NCI-H226 (cell line): ENCODE data around the gene TTL.
"Not testable (repeated sequence)": the region's sequence is repeated elsewhere in the genome, so short reads cannot be mapped to it uniquely, and the experiment has no call there.

Experiments
- DNase-seq: peaks from one replicate; pipeline ENCODE4 v3.0.0-alpha.2; 2015

TTL gene

DNA sequence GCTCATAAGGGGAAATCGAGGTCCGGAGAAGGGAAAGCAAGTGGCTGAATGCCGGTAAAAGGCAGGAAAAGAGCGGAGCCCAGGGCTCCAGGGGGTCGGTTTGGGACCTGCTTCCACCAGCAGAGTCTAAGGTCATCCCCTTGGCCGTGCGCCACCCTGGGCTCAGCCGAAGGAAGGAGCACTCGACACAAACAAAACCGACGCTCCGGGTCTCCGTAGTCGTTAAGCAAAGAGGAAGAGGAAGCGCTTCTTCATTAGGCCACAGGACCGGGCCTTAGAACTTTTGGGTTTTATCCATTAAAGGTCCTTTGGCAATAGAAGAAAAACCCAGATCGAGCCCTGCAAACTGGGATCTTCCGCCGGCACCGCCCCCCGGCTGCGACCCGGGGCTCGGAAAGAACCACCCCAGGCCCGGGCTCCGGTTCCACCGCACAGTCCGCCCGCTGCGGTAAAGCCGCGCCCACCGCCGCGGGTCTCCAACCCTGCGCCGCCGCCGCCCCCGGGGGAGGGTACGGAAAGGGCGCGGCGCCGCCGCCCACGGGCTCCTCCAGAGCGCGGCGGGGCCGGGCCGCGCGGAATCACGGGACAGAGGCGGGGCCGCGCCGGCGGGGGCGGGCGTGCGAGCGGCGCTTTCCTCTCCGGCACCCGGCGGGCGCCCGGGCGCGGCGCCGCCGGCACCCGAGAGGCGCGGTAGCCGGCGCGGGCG is at the start of gene TTL:
TTL (plus strand) TSS at position 629 of the 706 bp plus-strand sequence. CDS start 189 bp downstream, outside the sequence.
- peak; percentile 64 for DNase-seq

DNA sequence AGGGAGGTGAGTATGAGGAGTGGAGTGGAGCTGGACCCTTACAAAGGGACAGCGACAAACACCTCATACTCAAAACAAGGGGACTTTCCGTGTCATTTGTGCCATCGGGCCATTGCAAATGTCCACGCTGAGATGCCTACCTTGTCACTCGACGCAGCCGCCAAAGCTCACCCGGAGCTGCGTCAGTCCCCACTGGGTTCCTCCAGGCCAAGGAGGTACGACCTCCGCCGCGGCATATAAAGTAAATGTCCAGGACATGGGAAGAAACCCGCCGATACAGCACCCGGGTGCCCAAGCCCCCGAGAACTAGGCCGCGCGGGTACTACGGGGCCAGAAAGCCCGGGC is 49.6 kb upstream of the TTL start:
- not testable (repeated sequence) for DNase-seq

DNA sequence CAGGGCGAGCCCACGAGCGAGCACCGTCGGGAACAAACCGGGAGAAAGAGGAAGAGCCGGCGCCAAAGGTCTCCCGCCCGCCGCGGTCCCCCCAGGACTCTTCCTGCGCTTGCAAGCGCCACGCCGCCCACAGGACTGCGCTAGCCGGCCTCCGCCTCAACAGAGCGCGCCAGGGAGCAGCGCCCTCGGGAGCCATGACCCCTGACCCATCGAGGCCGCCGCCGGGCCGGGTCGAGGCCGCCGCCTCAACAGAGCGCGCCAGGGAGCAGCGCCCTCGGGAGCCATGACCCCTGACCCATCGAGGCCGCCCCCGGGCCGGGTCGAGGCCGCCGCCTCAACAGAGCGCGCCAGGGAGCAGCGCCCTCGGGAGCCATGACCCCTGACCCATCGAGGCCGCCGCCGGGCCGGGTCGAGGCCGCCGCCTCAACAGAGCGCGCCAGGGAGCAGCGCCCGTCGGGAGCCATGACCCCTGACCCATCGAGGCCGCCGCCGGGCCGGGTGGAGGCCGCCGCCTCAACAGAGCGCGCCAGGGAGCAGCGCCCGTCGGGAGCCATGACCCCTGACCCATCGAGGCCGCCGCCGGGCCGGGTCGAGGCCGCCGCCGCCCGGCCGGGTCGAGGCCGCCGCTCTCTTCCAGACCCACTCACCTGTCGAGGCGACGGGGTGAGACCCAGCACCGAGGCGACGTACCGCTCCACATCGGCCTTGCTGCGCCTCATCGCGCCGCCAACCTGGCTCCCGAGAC is 49.0 kb upstream of the TTL start:
- DNase-seq, result not testable (repeated sequence)

DNA sequence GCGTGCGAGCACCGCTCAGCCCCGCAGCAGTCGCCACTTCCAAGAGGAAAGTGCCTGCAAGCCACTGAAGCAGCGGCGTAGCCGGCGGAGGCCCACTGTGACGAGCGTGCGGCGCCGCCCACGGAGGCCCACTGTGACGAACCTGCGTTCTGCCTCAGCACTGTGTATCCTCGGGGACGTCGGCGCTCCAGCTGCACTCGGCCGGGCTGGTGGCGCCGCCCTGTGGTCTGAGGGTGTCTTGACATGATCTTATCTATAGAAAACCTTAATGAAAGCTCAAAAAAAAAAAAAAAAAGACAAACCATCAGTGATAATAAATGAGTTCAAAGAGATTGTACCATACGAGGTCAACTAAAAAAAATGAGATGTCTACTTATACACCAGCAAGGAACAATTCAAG is 48.5 kb upstream of the TTL start, which contains the start of gene RGPD8:
RGPD8 (minus strand) TSS at position 166 of the 400 bp plus-strand sequence. CDS start 192 bp downstream, outside the sequence.
- DNase-seq, result peak; percentile 59

DNA sequence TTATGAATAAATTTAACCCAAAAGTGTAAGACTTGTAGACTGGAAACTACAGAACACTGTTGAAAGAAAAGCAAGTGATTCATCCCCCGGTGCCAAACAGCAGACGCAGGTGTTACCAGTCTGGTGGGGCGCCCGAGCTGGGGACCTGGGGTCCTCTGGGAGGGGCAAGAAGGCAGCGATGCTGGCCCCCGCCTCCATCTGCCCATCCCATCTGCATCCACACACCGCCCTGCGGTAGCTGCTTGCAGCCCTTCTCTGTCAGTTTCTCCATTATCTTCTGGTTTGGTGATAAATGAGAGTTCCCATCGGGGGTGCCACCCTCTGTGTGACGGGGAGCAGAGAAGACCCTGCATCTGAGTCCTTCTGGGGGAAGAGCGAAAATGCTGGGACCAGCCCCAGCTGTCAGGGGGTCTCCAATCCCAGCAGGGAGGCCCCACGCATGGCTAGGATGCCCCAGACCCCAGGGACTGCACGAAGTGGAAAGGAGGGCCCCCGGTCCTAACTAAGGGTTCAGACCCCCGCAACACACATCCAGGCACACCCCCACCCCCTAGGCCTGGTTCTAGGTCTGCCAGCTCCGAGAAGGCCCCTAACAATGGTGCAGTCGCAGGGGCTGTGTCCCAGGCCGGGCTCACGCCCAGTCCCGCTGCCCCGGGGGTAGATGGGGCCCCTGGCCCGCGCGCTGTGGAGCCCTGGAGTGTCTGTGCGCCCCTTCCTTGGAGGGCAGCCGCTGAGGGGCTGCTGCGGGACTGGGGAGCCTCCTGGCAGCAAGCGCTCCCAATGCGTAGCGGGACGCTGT is 47.8 kb upstream of the TTL start:
- no peak for DNase-seq

DNA sequence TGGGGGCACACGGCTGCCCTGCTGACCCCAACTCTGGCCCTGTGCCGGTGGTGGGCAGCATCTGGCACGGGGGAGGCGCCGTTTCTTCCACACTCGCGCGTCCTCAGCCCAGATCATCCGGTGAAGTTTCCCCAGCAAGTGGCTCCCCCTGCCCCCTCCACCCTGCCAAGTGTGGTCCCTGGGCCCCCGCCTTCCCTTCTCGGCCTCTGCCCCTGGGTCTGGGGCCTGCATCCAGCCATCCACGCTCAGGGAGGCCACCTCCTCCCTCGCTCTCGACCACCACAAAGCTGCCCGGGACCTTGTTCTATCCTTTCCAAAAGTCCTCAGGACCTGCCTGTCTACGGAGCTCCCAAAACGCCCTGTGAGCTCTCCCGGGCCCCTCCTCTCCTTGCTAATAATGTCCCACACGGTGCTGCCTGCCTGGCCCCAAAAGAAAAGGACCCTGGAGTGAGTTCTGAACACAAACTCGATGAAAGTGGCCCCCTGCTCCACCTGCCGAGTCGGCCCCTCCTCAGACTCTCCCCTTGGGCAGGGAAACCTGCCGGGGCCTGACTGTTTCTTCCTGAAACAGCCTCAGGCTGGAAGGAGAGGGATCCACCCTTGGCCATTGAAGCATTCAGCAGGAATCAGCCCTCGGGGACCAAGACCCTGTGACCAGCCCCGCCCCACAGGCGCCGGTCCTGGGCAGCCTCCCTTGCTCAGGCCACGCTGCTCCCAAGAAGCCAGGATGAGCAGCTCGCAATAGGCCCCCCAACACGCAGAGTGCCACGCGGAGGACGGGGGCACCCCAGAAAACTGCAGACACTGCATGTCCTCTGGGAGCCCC is 46.9 kb upstream of the TTL start:
- DNase-seq, result not testable (repeated sequence)

DNA sequence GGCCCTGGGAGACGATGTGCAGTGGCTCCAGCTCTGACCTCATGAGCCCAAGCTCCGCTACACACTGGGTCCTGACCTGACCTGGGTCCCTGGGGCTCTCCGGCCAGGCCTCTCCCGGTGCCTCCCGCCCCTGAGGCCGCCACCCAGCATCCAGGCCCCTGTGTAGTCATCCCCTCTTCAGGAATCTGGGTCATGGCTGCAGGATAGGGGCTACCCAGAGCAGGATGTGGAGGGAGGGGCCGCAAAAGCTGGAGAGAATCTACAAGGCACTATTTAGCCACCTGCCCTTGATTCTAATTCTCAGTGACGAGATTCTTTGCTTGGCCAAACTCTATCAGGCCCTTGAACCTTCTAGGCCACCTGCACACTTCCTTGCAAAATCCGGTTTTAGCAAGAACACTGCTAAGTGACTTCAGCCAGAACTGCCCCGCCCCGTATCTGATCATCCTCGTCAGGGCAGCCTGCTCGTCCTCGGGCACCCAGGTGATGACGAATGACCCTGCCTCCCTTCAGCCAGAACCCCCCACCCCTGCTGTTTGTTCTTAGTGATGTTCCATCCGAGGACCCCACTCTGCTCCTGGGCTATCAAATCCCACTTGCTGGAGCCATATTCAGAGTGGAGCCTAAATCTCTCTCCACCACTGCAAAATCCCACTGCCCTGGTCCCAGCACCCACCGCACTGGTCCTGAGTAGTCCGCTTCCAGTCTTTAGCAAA is 46.1 kb upstream of the TTL start:
- DNase-seq, result not testable (repeated sequence)

DNA sequence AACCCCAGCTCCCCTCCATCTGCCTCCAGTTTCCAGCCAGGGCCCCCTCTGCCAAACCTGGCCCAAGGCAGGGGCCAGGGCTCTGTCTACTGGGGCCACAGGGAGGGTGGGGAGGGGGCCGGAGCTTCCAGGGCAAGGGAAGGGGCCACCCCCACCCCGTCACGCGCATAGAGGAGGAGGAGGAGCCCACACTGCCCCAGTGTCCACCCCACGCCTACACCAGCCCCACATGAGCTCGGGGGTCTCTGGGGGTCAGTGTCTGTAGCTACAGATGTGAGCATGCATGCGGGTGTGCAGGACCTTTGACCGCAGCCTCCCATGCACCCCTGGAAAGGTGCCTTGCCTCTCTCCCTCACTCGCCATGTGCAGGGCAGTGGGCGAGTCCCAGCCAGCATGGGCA is 45.0 kb upstream of the TTL start:
- DNase-seq, result not testable (repeated sequence)

DNA sequence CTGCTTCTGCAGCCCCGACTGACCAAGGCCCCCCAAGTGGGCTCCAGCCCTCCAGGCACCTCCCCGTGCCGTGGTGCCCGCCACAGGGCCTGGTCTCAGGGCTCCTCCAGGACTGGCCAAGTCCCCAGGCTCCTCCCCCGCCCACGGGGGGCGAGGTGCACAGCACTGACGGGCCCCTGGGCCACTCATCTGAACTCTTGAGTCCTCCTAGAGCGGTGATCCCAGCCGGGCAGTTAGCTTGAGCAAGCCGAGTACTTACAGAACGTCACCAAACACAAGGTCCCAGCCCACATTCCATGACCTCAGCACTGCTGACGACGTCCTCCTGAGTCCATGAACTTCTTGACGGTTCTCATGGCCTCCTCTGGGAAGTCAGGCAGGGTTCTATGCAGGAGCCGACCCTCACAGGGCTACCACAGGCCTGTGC is 44.5 kb upstream of the TTL start:
- DNase-seq, result not testable (repeated sequence)

DNA sequence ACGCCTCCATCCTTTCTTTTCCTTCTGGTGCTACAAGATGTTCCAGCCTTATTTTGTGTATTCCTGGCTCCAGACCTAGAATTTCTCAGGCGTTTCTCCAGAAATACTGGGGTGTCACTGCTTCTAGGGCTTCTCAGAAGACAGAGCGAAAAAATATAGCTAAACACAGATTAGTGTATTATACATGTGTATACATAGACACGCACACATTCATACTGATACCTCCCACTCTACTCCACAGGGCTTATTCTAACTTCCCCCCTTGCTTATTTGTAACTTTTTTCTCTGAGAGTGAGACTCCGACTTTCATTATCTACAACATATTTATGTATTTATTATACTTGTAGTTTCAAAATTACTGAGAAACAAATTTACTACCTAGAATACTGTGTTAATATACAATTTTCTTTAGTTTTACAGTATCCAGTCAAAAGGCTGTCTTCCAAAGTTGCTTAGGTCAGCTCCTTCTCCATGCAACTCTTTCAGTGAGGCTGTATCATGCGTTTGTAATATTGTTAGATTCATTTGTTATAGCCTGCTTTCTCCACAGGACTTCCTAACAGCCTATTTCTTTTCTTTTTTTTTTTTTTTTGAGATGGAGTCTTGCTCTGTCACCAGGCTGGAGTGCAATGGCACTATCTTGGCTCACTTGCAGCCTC is 43.2 kb upstream of the TTL start:
- not testable (repeated sequence) for DNase-seq

DNA sequence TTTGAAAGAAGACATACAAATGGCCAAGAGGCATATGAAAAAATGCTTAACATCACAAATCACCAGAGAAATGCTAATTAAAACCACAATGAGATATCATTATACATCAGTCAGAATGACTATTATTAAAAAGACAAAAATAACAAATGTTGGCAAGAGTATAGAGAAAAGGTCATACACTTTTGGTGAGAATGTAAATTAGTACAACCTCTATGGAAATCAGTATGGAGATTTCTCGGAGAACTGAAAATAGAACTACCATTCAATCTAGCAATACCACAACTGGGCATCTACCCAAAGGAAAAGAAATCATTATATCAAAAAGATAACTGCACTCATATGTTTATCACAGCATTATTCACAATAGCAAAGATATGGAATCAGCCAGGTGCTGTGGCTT is 37.7 kb upstream of the TTL start:
- not testable (repeated sequence) for DNase-seq

DNA sequence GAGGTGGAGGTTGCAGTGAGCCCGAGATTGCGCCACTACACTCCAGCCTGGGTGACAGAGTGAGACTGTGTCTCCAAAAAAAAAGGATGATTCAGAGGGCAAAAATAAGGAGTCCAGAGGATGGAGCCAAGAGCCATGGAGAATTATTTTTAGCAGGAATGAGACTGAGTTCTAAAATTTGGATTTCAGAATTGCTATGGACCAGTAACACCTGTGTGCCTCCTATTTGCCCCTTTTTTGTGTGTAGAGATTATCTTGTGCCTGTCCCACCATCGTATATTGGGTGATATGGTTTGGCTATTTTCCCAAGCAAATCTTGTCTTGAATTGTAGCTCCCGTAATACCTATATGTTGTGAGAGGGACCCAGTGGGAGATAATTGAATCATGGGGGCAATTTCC is 32.1 kb upstream of the TTL start:
- no peak for DNase-seq

DNA sequence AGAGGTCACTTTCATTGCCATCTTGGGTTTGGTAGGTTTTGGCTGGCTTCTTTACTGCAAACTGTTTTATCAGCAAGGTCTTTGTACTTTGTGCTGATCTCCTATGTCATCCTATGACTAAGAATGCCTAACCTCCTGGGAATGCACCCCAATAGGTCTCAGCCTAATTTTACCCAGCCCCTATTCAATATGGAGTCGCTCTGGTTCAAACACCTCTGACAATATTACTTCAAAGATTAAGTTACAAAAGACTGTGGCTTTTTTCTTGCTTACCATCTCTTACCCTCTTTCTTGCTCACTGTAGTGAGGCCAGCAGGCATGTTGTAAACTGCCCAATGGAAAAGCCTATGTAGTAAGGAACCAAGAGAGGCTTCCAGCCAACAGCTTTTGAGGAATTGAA is 30.6 kb upstream of the TTL start:
- no peak for DNase-seq

DNA sequence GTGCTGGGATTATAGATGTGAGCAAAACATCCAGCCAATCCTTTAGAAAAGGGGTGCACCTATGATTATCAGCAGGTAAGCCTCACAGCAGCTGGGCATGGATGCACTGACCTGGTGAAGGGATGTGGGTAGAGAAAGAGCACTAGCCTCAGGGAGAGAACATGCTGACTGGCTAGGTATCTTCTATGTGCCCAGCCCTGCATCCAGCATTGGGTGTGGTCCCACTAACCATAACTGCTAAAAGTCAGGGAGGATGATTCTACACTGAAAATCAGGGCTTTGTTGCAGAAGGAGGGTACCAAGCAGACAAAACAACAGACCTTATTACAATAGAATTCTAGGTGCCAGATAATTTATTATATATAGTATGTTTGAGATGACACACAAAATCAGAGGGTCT is 27.4 kb upstream of the TTL start:
- DNase-seq, result no peak

DNA sequence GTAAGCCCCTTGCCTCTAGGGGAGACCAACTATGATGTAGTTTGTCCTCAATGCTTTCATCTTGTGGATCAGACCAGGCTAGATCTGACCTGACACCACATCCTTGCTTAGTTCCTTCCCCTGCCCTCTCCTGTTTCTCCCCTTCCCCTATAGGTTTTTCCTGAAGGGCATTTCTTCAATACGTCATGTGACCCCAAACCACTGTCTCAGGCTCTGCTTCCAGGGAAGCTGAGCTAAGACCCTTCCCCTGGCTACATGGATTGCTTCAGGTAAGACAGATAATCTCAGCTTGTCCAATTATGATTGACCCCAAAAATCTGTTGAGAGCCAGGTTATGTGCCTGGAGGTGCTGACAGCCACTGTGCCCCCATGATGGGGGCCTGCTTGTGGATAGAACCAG is 22.6 kb upstream of the TTL start:
- no peak for DNase-seq

DNA sequence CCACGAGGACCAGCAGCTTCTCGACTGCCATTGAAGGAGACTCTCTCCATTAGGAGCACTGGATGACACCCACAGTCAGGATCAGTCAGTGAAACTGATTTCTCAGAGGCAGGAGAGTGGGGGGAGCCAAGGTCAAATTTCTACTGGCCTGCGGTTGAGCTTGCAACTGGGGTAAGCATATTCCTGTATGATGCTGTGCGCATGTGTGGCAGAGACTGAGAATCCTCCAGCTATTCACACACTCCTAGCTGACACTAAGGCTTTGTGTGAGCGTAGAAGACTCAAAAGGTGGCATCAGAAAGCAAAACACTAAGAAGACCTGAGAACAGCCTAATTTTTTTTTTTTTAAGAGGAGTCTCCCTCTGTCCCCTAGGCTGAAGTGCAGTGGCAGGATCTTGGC is 19.8 kb upstream of the TTL start:
- no peak for DNase-seq

DNA sequence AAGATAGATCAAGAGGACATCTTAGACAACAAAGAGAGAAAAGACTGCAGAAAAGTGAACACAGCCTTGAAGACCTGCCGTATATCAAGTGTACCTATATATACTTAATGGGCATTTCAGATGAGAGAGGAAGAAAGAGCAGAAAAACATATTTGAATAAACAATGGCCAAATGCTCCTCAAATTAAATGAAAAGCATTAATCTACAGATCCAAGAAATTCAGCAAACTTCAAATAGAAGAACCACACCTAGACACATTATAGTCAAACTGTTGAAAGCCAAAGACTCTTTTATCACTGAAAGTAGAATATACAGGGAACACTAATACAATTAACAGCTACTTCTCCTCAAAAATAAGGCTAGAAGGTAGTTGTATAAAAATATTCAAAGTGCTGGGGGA is 18.7 kb upstream of the TTL start:
- no peak for DNase-seq

DNA sequence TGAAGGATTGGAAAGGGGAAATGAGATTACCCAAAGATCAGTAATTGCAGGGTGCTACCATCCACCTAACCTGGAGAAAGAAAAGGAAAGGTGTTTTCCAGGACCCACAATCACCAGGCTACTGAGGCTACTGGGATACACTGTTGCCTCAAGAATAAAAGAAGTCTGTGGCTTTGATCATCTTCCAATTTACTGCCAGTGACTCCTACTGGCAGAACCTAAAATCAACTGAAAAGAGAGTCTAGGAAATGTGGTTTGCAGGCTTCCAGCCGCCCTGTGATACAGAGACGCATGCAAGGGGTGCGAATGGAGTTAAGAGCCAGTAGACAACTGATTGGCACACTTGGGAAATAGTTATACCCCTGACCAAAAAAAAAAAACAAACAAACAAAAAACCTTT is 16.6 kb upstream of the TTL start:
- no peak for DNase-seq

DNA sequence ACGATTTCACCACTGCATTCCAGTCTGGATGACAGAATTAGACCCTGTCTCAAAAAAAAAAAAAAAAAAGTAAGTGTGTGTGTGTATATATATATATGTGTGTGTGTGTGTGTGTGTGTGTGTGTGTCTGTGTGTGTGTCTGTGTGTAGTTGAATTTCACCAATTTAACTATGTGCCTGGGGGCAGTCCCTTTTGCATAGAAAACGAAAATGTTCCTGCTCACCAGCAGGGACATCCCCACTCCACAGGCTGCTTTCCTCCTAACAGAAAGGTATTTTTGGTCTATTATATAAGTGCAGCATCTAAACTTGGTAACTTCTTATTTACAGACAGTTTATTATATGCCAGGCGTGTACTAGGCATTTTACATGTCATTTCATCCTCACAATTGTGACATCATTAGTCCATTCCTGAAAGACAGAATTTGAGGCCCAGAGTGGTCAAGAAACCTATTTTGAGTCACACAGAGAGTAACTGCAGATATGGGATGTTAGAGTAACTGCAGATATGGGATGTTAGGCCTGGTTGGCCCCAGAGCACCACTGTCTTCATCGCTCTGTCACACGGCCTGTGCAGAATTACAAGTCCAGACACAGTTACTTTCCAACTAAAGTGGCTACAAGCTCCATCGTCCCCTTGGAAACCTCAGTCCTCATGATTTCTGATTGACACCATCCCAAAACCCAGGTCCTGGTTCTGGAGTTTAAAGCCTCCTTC is 9.3 kb upstream of the TTL start:
- DNase-seq, result no peak

DNA sequence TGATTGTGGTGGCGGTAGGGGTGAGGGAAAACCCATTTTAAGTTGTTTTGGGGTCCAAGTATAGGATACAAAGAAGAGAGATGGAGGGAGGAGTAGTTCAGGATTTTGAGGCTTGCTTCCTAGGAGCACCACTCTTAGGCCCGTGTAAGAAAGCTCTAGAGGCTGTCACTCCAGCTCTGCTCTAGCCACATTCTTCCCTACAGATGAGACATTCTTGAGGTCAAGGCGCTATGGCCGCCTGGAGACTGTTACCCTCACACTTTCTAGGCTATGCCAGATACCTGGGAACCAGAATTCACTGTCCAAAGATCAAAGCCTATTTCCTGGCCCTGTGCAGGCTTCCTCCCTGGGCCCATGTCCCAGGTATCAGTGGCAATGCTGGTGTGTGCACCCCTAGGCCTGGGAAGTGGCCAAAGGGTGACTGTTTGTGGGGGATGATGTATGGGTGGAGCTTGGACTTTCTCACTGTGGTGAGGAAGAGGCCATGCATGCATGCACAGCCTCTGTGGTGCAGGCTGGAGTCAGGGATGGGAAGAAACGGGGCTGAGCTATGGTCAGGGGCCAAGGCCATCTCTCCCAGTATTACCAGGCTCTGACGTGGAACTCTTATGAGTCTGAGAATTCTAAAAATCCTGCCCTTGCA is 7.0 kb upstream of the TTL start:
- DNase-seq, result peak; percentile 43
